ENCODE measurements around the gene CPNE8.

CPNE8 gene

DNA sequence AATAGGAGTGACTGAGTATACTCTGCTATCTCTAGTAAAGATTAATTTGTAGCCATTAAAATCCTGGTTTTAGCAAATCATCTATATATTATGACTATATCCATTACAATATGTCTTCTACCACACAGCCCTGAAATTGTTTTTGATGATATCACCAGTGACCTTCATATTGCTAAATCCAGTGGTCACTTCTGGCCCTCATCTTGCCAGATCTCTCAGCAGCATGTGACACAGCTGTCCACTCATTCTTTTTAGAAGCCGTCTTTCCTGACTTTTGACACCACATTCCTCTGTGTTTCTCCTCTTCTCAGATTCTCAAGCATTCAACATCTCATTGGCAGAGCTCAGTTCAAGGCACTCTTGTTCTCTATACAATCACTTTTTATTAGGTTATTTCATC lies 54.9 kb downstream of the CPNE8 start:
- H3K4ac ChIP-seq (ENCODE audit: low read length) = no peak overlapping the region
- no peaks in the 10 kb centered on the region for H3K79me1 ChIP-seq (ENCODE audit: low read depth, low read length)
- no peaks in the 10 kb centered on the region for H3K4me1 ChIP-seq (ENCODE audit: control insufficient read depth in 2 of 2, insufficient read depth in 1 of 2, low read depth in 1 of 2, low read length in 2 of 2)
- H3K4me3 ChIP-seq (ENCODE audit: low read length in 2 of 2) = no peak overlapping the region
- no peak for DNase-seq (ENCODE audit: low spot score)
- H2AFZ ChIP-seq (ENCODE audit: low read length) = no peak overlapping the region
- H3K36me3 ChIP-seq (replicated peaks in 1 of 2; ENCODE audit: control insufficient read depth in 2 of 2, insufficient read depth in 2 of 2, low read length in 2 of 2) = no peaks in the 10 kb centered on the region
- no peak overlapping the region for H3K27ac ChIP-seq (replicated peaks; ENCODE audit: low read length)
- no peak overlapping the region for H3K23ac ChIP-seq (ENCODE audit: low read depth, low read length, poor library complexity)
- no peak overlapping the region for H3K14ac ChIP-seq (ENCODE audit: low read length)
- no peak overlapping the region for H3K4me2 ChIP-seq (ENCODE audit: insufficient read depth, low read length, poor library complexity, severe bottlenecking)
- H2BK15ac ChIP-seq (ENCODE audit: low read length) = no peak overlapping the region
- H3K9ac ChIP-seq (ENCODE audit: low read depth, low read length, poor library complexity) = no peak overlapping the region
- H2BK12ac ChIP-seq (ENCODE audit: low read length) = no peak overlapping the region
- no peak overlapping the region for H2BK5ac ChIP-seq (ENCODE audit: low read length)
- H4K8ac ChIP-seq (ENCODE audit: low read depth, low read length) = no peak overlapping the region
- no peak overlapping the region for H3K18ac ChIP-seq (ENCODE audit: low read length)
- no peak overlapping the region for H2BK120ac ChIP-seq (ENCODE audit: low read depth, low read length)
- no peak overlapping the region for H2AK5ac ChIP-seq (ENCODE audit: low read depth, low read length)
- WGBS, 2 donors (ENCODE audit: extremely low coverage in 2 of 2, insufficient read length in 2 of 2, insufficient replicate concordance in 1 of 2) = no CpG with 5 or more reads among the region's 1 CpG
- H3K27me3 ChIP-seq (ENCODE audit: control insufficient read depth in 3 of 3, insufficient read depth in 3 of 3, low read depth in 1 of 3, low read length in 3 of 3) = no peaks in the 10 kb centered on the region
- H4K91ac ChIP-seq (ENCODE audit: low read depth, low read length, poor library complexity) = no peak overlapping the region
- no peaks in the 10 kb centered on the region for H3K9me3 ChIP-seq (replicated peaks in 1 of 2; ENCODE audit: control insufficient read depth in 2 of 2, insufficient read depth in 1 of 2, low read depth in 1 of 2, low read length in 2 of 2)

DNA sequence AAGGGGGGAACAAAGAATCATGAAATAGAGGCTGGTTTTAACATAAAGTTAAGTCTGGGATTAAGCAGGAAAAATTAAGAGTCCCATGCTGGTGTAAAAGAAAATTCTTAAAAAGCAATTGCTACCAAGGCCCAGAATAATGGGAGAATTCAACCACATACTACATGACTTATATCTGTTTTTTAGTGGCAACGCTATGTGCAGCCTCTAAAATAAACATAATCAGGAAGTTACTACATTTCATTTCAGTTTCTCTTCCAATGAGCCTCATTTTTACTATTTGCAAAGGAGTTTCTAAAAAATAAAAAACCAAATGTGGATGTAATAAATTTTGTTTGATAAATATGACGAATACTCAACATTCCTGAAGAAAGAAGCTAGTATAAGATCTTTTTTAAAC lies 58.1 kb downstream of the CPNE8 start:
- Histone ChIP-seq H3K4me2 (ENCODE audit: insufficient read depth, low read length, poor library complexity, severe bottlenecking) (no peak overlapping the region), H3K27me3 (ENCODE audit: control insufficient read depth in 3 of 3, insufficient read depth in 3 of 3, low read depth in 1 of 3, low read length in 3 of 3) (no peaks in the 10 kb centered on the region), H3K4me1 (ENCODE audit: control insufficient read depth in 2 of 2, insufficient read depth in 1 of 2, low read depth in 1 of 2, low read length in 2 of 2) (no peaks in the 10 kb centered on the region), H3K23ac (ENCODE audit: low read depth, low read length, poor library complexity) (no peak overlapping the region), H3K79me1 (ENCODE audit: low read depth, low read length) (no peaks in the 10 kb centered on the region), H2BK120ac (ENCODE audit: low read depth, low read length) (no peak overlapping the region), H3K4ac (ENCODE audit: low read length) (no peak overlapping the region), H2BK12ac (ENCODE audit: low read length) (no peak overlapping the region), H2BK5ac (ENCODE audit: low read length) (no peak overlapping the region), H4K91ac (ENCODE audit: low read depth, low read length, poor library complexity) (no peak overlapping the region), H3K9ac (ENCODE audit: low read depth, low read length, poor library complexity) (no peak overlapping the region), H2AFZ (ENCODE audit: low read length) (no peak overlapping the region), H2BK15ac (ENCODE audit: low read length) (no peak overlapping the region), H3K36me3 (replicated peaks in 1 of 2; ENCODE audit: control insufficient read depth in 2 of 2, insufficient read depth in 2 of 2, low read length in 2 of 2) (no peaks in the 10 kb centered on the region), H3K18ac (ENCODE audit: low read length) (no peak overlapping the region), H2AK5ac (ENCODE audit: low read depth, low read length) (no peak overlapping the region), H4K8ac (ENCODE audit: low read depth, low read length) (no peak overlapping the region), H3K4me3 (ENCODE audit: low read length in 2 of 2) (no peak overlapping the region), H3K27ac (replicated peaks; ENCODE audit: low read length) (no peak overlapping the region), H3K14ac (ENCODE audit: low read length) (no peak overlapping the region), H3K9me3 (replicated peaks in 1 of 2; ENCODE audit: control insufficient read depth in 2 of 2, insufficient read depth in 1 of 2, low read depth in 1 of 2, low read length in 2 of 2) (no peaks in the 10 kb centered on the region)
- WGBS, 2 donors (ENCODE audit: extremely low coverage in 2 of 2, insufficient read length in 2 of 2, insufficient replicate concordance in 1 of 2) = no CpG with 5 or more reads among the region's 2 CpGs
- no peak for DNase-seq (ENCODE audit: low spot score)

DNA sequence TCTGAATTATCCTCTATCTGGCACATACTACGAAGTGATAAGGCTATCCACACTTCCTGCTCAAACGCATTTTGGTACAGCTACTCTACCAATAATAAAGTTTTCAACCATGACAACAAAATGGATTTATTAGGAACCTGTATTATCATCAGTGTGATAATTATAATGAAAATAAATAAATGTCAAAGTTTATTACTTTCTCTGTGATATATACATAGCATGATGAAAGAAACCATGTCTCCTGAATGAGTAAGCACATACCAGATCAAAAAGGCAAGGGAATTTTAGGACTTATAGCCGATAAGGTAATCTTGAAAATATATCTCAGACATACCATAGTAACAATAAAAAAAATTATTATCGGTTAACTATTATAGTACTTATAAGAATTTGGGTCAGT lies 61.1 kb downstream of the CPNE8 start:
- no CpG with 5 or more reads among the region's 4 CpGs for WGBS, 2 donors (ENCODE audit: extremely low coverage in 2 of 2, insufficient read length in 2 of 2, insufficient replicate concordance in 1 of 2)
- Histone ChIP-seq H2BK15ac (ENCODE audit: low read length) (no peak overlapping the region), H3K36me3 (replicated peaks in 1 of 2; ENCODE audit: control insufficient read depth in 2 of 2, insufficient read depth in 2 of 2, low read length in 2 of 2) (no peaks in the 10 kb centered on the region)

DNA sequence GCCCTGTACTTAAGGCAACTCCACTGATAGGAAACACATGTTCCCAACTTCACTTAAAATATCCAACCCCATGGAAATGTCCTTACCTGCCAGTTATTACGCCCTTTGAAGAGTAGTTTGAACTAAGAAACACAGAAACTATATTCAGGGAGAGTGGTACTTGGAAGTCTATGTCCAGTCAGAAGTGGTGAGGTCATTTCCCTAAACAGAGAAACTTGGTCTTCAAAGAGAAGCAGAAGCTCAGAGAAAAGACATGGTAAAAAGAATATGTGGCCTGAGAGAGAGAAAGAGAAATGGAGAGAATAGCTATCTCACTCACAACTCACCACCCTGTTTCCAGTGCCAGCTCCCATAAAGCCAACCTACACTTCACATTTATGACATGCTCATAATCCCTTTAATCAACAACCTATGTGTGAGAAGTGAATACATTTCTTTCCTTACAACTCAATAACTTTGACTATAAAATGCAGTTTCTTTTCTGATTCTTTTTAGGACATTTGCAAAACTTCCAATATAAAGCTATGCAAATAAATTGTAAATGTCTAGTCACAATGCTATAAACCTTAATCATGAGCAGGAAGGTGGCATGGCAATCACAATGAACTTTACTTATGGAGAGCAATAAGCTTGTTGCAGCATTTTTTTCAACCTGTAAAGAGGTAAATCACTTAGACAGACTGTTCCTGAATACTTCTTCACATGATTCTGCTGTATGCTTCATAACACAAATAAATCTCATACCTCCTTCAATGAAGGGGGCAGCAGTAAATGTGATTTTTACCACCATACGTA lies 67.1 kb downstream of the CPNE8 start:
- Histone ChIP-seq H3K79me1 (ENCODE audit: low read depth, low read length) (no peaks in the 10 kb centered on the region), H3K23ac (ENCODE audit: low read depth, low read length, poor library complexity) (no peak overlapping the region), H3K14ac (ENCODE audit: low read length) (no peak overlapping the region), H3K9ac (ENCODE audit: low read depth, low read length, poor library complexity) (no peak overlapping the region), H3K9me3 (replicated peaks in 1 of 2; ENCODE audit: control insufficient read depth in 2 of 2, insufficient read depth in 1 of 2, low read depth in 1 of 2, low read length in 2 of 2) (no peaks in the 10 kb centered on the region), H3K18ac (ENCODE audit: low read length) (no peak overlapping the region), H2BK12ac (ENCODE audit: low read length) (no peak overlapping the region), H3K36me3 (replicated peaks in 1 of 2; ENCODE audit: control insufficient read depth in 2 of 2, insufficient read depth in 2 of 2, low read length in 2 of 2) (no peaks in the 10 kb centered on the region), H3K4me3 (ENCODE audit: low read length in 2 of 2) (no peak overlapping the region), H3K27me3 (ENCODE audit: control insufficient read depth in 3 of 3, insufficient read depth in 3 of 3, low read depth in 1 of 3, low read length in 3 of 3) (no peaks in the 10 kb centered on the region), H2BK120ac (ENCODE audit: low read depth, low read length) (no peak overlapping the region), H3K4me2 (ENCODE audit: insufficient read depth, low read length, poor library complexity, severe bottlenecking) (no peak overlapping the region), H2BK5ac (ENCODE audit: low read length) (no peak overlapping the region), H2BK15ac (ENCODE audit: low read length) (no peak overlapping the region), H4K8ac (ENCODE audit: low read depth, low read length) (no peak overlapping the region), H3K4ac (ENCODE audit: low read length) (no peak overlapping the region), H2AFZ (ENCODE audit: low read length) (no peak overlapping the region), H3K4me1 (ENCODE audit: control insufficient read depth in 2 of 2, insufficient read depth in 1 of 2, low read depth in 1 of 2, low read length in 2 of 2) (peaks cover 0 to 3% of the 10 kb centered on the region in 2 donors), H4K91ac (ENCODE audit: low read depth, low read length, poor library complexity) (no peak overlapping the region), H3K27ac (replicated peaks; ENCODE audit: low read length) (no peak overlapping the region), H2AK5ac (ENCODE audit: low read depth, low read length) (no peak overlapping the region)
- no CpG with 5 or more reads among the region's 2 CpGs for WGBS, 2 donors (ENCODE audit: extremely low coverage in 2 of 2, insufficient read length in 2 of 2, insufficient replicate concordance in 1 of 2)
- DNase-seq (ENCODE audit: low spot score) = no peak

More for the DNA sequence above, 61.1 kb downstream of the CPNE8 start:
- H3K27ac ChIP-seq (replicated peaks; ENCODE audit: low read length) = no peak overlapping the region
- no peak overlapping the region for H3K4me3 ChIP-seq (ENCODE audit: low read length in 2 of 2)
- no peaks in the 10 kb centered on the region for H3K4me1 ChIP-seq (ENCODE audit: control insufficient read depth in 2 of 2, insufficient read depth in 1 of 2, low read depth in 1 of 2, low read length in 2 of 2)
- no peak overlapping the region for H3K4me2 ChIP-seq (ENCODE audit: insufficient read depth, low read length, poor library complexity, severe bottlenecking)
- no peak overlapping the region for H2AK5ac ChIP-seq (ENCODE audit: low read depth, low read length)
- H3K23ac ChIP-seq (ENCODE audit: low read depth, low read length, poor library complexity) = no peak overlapping the region
- H2AFZ ChIP-seq (ENCODE audit: low read length) = no peak overlapping the region
- H2BK12ac ChIP-seq (ENCODE audit: low read length) = no peak overlapping the region
- no peak overlapping the region for H4K91ac ChIP-seq (ENCODE audit: low read depth, low read length, poor library complexity)
- no peaks in the 10 kb centered on the region for H3K9me3 ChIP-seq (replicated peaks in 1 of 2; ENCODE audit: control insufficient read depth in 2 of 2, insufficient read depth in 1 of 2, low read depth in 1 of 2, low read length in 2 of 2)
- H3K79me1 ChIP-seq (ENCODE audit: low read depth, low read length) = no peaks in the 10 kb centered on the region
- no peak overlapping the region for H3K9ac ChIP-seq (ENCODE audit: low read depth, low read length, poor library complexity)
- no peaks in the 10 kb centered on the region for H3K27me3 ChIP-seq (ENCODE audit: control insufficient read depth in 3 of 3, insufficient read depth in 3 of 3, low read depth in 1 of 3, low read length in 3 of 3)
- no peak overlapping the region for H4K8ac ChIP-seq (ENCODE audit: low read depth, low read length)
- no peak overlapping the region for H3K4ac ChIP-seq (ENCODE audit: low read length)
- no peak overlapping the region for H2BK120ac ChIP-seq (ENCODE audit: low read depth, low read length)
- DNase-seq (ENCODE audit: low spot score) = no peak
- no peak overlapping the region for H2BK5ac ChIP-seq (ENCODE audit: low read length)
- H3K18ac ChIP-seq (ENCODE audit: low read length) = no peak overlapping the region
- H3K14ac ChIP-seq (ENCODE audit: low read length) = no peak overlapping the region
